H9 (cell line): ENCODE data around the gene HMSD. TPM values are rescaled to one million over a fixed set of nuclear protein-coding genes. Genes with fewer than 3 reads are reported as not detected.

ENCODE experiments used
- DNase-seq: peaks from one replicate; pipeline ENCODE4 v3.0.0-alpha.2; 2017
- H2AFZ ChIP-seq: one replicate; pipeline ENCODE4 v1.6.1; 2013; ENCODE audit warnings: mild to moderate bottlenecking, low read length, control low read depth, moderate library complexity
- H2AK5ac ChIP-seq: 2 replicates; pipeline ENCODE4 v1.6.1; 2013; ENCODE audit warnings: low read length, control low read depth, mixed read lengths; ENCODE audit not compliant: insufficient read length
- H2BK120ac ChIP-seq: one replicate; pipeline ENCODE4 v1.6.1; 2013; ENCODE audit warnings: low read depth, mild to moderate bottlenecking, low read length, control low read depth, inconsistent platforms; ENCODE audit not compliant: poor library complexity, severe bottlenecking
- H2BK12ac ChIP-seq: 2 replicates; pipeline ENCODE4 v1.6.1; 2013; ENCODE audit warnings: low read length, control low read depth, mixed read lengths, low read depth; ENCODE audit not compliant: insufficient read length
- H2BK15ac ChIP-seq: 2 replicates; pipeline ENCODE4 v1.6.1; 2013; ENCODE audit warnings: low read depth, low read length, control low read depth
- H2BK20ac ChIP-seq: one replicate; pipeline ENCODE4 v1.6.1; 2013; ENCODE audit warnings: low read depth, mild to moderate bottlenecking, low read length, control low read depth, inconsistent platforms; ENCODE audit not compliant: poor library complexity, severe bottlenecking
- H2BK5ac ChIP-seq: 2 replicates; pipeline ENCODE4 v1.6.1; 2013; ENCODE audit warnings: low read length, control low read depth, mixed read lengths; ENCODE audit not compliant: insufficient read length
- H3K14ac ChIP-seq: 2 replicates; pipeline ENCODE4 v1.6.1; 2013; ENCODE audit warnings: low read length, control low read depth; ENCODE audit not compliant: insufficient read depth
- H3K18ac ChIP-seq: 2 replicates; pipeline ENCODE4 v1.6.1; 2013; ENCODE audit warnings: low read depth, mild to moderate bottlenecking, mixed read lengths, low read length, control low read depth; ENCODE audit not compliant: insufficient read length
- H3K23ac ChIP-seq: 2 replicates; pipeline ENCODE4 v1.6.1; 2013; ENCODE audit warnings: low read length, control low read depth, mixed read lengths, low read depth; ENCODE audit not compliant: insufficient read length
- H3K23me2 ChIP-seq: 2 replicates; pipeline ENCODE4 v1.6.1; 2013; ENCODE audit warnings: low read depth, mild to moderate bottlenecking, mixed read lengths, low read length, control low read depth; ENCODE audit not compliant: insufficient read length, poor library complexity, severe bottlenecking
- H3K27ac ChIP-seq: 2 replicates; pipeline ENCODE4 v1.5.1; 2013; ENCODE audit warnings: low read length, control low read depth, mixed read lengths, low read depth; ENCODE audit not compliant: insufficient read length
- H3K27me3 ChIP-seq: 2 replicates; pipeline ENCODE4 v1.6.1; 2013; ENCODE audit warnings: low read length, control low read depth, inconsistent platforms; ENCODE audit not compliant: insufficient read depth
- H3K4ac ChIP-seq: 2 replicates; pipeline ENCODE4 v1.6.1; 2013; ENCODE audit warnings: low read depth, mild to moderate bottlenecking, control low read depth, inconsistent platforms, low read length, moderate library complexity
- H3K4me1 ChIP-seq: 2 replicates; pipeline ENCODE4 v1.6.1; 2013; ENCODE audit warnings: low read length, control low read depth, inconsistent platforms; ENCODE audit not compliant: insufficient read depth
- H3K4me2 ChIP-seq: 2 replicates; pipeline ENCODE4 v1.6.1; 2013; ENCODE audit warnings: low read length, control low read depth, mixed read lengths; ENCODE audit not compliant: insufficient read length, insufficient read depth
- H3K56ac ChIP-seq: 2 replicates; pipeline ENCODE4 v1.6.1; 2013; ENCODE audit warnings: low read depth, mild to moderate bottlenecking, mixed read lengths, low read length, control low read depth; ENCODE audit not compliant: insufficient read length
- H3K79me1 ChIP-seq: 2 replicates; pipeline ENCODE4 v1.6.1; 2013; ENCODE audit warnings: low read depth, mild to moderate bottlenecking, moderate library complexity, low read length, control low read depth, inconsistent platforms; ENCODE audit not compliant: insufficient read depth, poor library complexity, severe bottlenecking
- H3K79me2 ChIP-seq: 2 replicates; pipeline ENCODE4 v1.6.1; 2013; ENCODE audit warnings: low read length, control low read depth, inconsistent platforms; ENCODE audit not compliant: insufficient read depth
- H3K9ac ChIP-seq: 2 replicates; pipeline ENCODE4 v1.6.1; 2013; ENCODE audit warnings: low read length, control low read depth, mixed read lengths; ENCODE audit not compliant: insufficient read length; ENCODE audit errors: extremely low read depth
- H3K9me3 ChIP-seq: one replicate; pipeline ENCODE4 v1.6.1; 2013; ENCODE audit warnings: low read depth, low read length, inconsistent platforms; ENCODE audit not compliant: control insufficient read depth
- H3T11ph ChIP-seq: one replicate; pipeline ENCODE4 v1.6.1; 2013; ENCODE audit warnings: mild to moderate bottlenecking, low read length, control low read depth, inconsistent platforms
- H4K20me1 ChIP-seq: one replicate; pipeline ENCODE4 v1.6.1; 2013; ENCODE audit not compliant: control insufficient read depth, insufficient read length, insufficient read depth
- H4K5ac ChIP-seq: 2 replicates; pipeline ENCODE4 v1.6.1; 2013; ENCODE audit warnings: low read depth, mild to moderate bottlenecking, mixed read lengths, low read length, control low read depth; ENCODE audit not compliant: insufficient read length
- H4K8ac ChIP-seq: replicated peaks from 2 replicates; pipeline ENCODE4 v1.6.1; 2013; ENCODE audit warnings: low read length, control low read depth, mixed read lengths, low read depth; ENCODE audit not compliant: insufficient read length
- H4K91ac ChIP-seq: 2 replicates; pipeline ENCODE4 v1.6.1; 2013; ENCODE audit warnings: low read depth, mild to moderate bottlenecking, moderate library complexity, mixed read lengths, low read length, control low read depth; ENCODE audit not compliant: insufficient read length
- H3K27ac Mint-ChIP-seq, 3 experiments: 2 replicates in 2 of 3; 3 replicates in 1 of 3; pipeline ENCODE4 v1.8.0; 2020 to 2021; ENCODE audit warnings: mixed read lengths in 3 of 3, mild to moderate bottlenecking in 1 of 3, moderate library complexity in 1 of 3
- H3K27me3 Mint-ChIP-seq: 2 replicates; pipeline ENCODE4 v1.8.0; 2021; ENCODE audit warnings: low read depth, mild to moderate bottlenecking, moderate library complexity, mixed read lengths
- H3K36me3 Mint-ChIP-seq, 3 experiments: 2 replicates in 2 of 3; 3 replicates in 1 of 3; pipeline ENCODE4 v1.8.0; 2020 to 2021; ENCODE audit warnings: low read depth in 3 of 3, mixed read lengths in 3 of 3; ENCODE audit not compliant: insufficient read depth in 1 of 3
- H3K4me1 Mint-ChIP-seq, 2 experiments: 2 replicates each; pipeline ENCODE4 v1.8.0; 2020; ENCODE audit warnings: mixed read lengths in 2 of 2
- H3K4me3 Mint-ChIP-seq, 2 experiments: 2 replicates in 1 of 2; 3 replicates in 1 of 2; pipeline ENCODE4 v1.8.0; 2020 to 2021; ENCODE audit warnings: mild to moderate bottlenecking in 2 of 2, mixed read lengths in 2 of 2, moderate library complexity in 1 of 2
- H3K9me3 Mint-ChIP-seq, 2 experiments: 2 replicates in 1 of 2; 3 replicates in 1 of 2; pipeline ENCODE4 v1.8.0; 2020; ENCODE audit warnings: mild to moderate bottlenecking in 2 of 2, mixed read lengths in 2 of 2, moderate library complexity in 1 of 2
- CTCF ChIP-seq: fragments of 200-600 bp; sonication (generic); conservative IDR thresholded peaks from 3 replicates; pipeline ENCODE4 v1.8.0; 2021; ENCODE audit warnings: antibody characterized with exemption, mild to moderate bottlenecking
- WGBS: extraction: QIAGEN DNeasy Blood & Tissue Kit; methylation state at CpG from one replicate; pipeline ENCODE4 v1.1.7; 2013; ENCODE audit warnings: missing lambda C conversion rate, low lambda C conversion rate, mixed read lengths; ENCODE audit not compliant: insufficient read length; ENCODE audit errors: extremely low coverage; 5-methylcytosine and 5-hydroxymethylcytosine counted together
- total RNA-seq: library from RNA; stranded (reverse); gene quantifications from 2 replicates; pipeline ENCODE4 v1.2.1, GENCODE V29; 2021

HMSD gene
- total RNA-seq, 1 experiment from 2014 or later = 6.6 TPM

- no peak for DNase-seq
- Mint-ChIP-seq H3K4me1 (no peaks in the 10 kb centered on the region), H3K9me3 (no peaks in the 10 kb centered on the region), H3K4me3 (no peak overlapping the region), H3K27me3 (peaks cover 31% of the 10 kb centered on the region), H3K36me3 (no peaks in the 10 kb centered on the region), H3K27ac (no peak overlapping the region)
- H2BK20ac ChIP-seq = no peak overlapping the region
- H2AFZ ChIP-seq = no peak overlapping the region
- no peak for TF ChIP-seq CTCF
- H2BK5ac ChIP-seq = no peak overlapping the region
- H3K9me3 ChIP-seq = no peaks in the 10 kb centered on the region
- no CpG with 5 or more reads among the region's 8 CpGs for WGBS
- no peak overlapping the region for H2BK12ac ChIP-seq
- H3K27me3 ChIP-seq = no peaks in the 10 kb centered on the region; the same call in 1 of the 2 replicates
- no peak overlapping the region for H2AK5ac ChIP-seq
- no peak overlapping the region for H3K27ac ChIP-seq
- H3K56ac ChIP-seq = no peak overlapping the region
- H3K9ac ChIP-seq = no peak overlapping the region
- H3K4ac ChIP-seq = no peak overlapping the region
- no peak overlapping the region for H3K14ac ChIP-seq
- H4K5ac ChIP-seq = no peak overlapping the region
- no peak overlapping the region for H2BK120ac ChIP-seq
- no peak overlapping the region for H3K23ac ChIP-seq
- H3K79me1 ChIP-seq = no peaks in the 10 kb centered on the region
- no peak overlapping the region for H3K4me2 ChIP-seq
- no peaks in the 10 kb centered on the region for H3K4me1 ChIP-seq
- no peak overlapping the region for H4K8ac ChIP-seq
- H3K23me2 ChIP-seq = no peaks in the 10 kb centered on the region
- no peaks in the 10 kb centered on the region for H4K20me1 ChIP-seq
- H4K91ac ChIP-seq = no peak overlapping the region
- no peak overlapping the region for H3K18ac ChIP-seq
- H3T11ph ChIP-seq = no peak overlapping the region
- H2BK15ac ChIP-seq = no peak overlapping the region
- no peaks in the 10 kb centered on the region for H3K79me2 ChIP-seq
Observed at GRCh38 chr18:63940008-63940407, 9.1 kb upstream of the HMSD start.
